BJ (cell line): ENCODE data around the gene UCK2. TPM values are rescaled to one million over a fixed set of nuclear protein-coding genes. Genes with fewer than 3 reads are reported as not detected.

Experiments
- CTCF ChIA-PET: fragments of 350-600 bp; formaldehyde crosslinking; extraction: SDS; loops from one replicate; lab custom pipeline; 2021; ENCODE audit warnings: antibody characterized with exemption, inconsistent platforms; lab: Yijun Ruan, JAX
- POLR2A ChIA-PET: fragments of 300-600 bp; sonication (Branson Sonifier 250); formaldehyde crosslinking; extraction: SDS; loops from one replicate; lab custom pipeline; 2021; ENCODE audit warnings: antibody characterized with exemption; lab: Charles Lee
- DNase-seq: peaks from one replicate; pipeline ENCODE4 v3.0.0-alpha.2; 2011; ENCODE audit warnings: low read depth
- H3K27me3 ChIP-seq: 2 replicates; pipeline ENCODE4 v1.6.0; 2011; ENCODE audit warnings: low read length; ENCODE audit not compliant: control insufficient read depth, insufficient read depth
- H3K36me3 ChIP-seq: 2 replicates; pipeline ENCODE4 v1.5.1; 2011; ENCODE audit warnings: low read length; ENCODE audit not compliant: control insufficient read depth, insufficient read depth
- H3K4me3 ChIP-seq: 2 replicates; pipeline ENCODE4 v1.5.1; 2011; ENCODE audit warnings: low read depth, mild to moderate bottlenecking, control low read depth, low read length
- polyA plus RNA-seq: library from polyadenylated mRNA; depleted of rRNA; stranded (reverse); fragments of >200 nt; gene quantifications from 2 replicates; pipeline ENCODE4 v1.2.3, GENCODE V29; 2011
- TF ChIP-seq, protein P1 (sequence below): IDR thresholded peaks from 2 replicates; pipeline ENCODE4 v1.5.1; 2011; ENCODE audit warnings: low read depth, mild to moderate bottlenecking, control low read depth, inconsistent platforms, low read length, moderate library complexity; ENCODE audit not compliant: insufficient read depth

Gene UCK2
- polyA plus RNA-seq, 1 experiment: 57.7 TPM

DNA sequence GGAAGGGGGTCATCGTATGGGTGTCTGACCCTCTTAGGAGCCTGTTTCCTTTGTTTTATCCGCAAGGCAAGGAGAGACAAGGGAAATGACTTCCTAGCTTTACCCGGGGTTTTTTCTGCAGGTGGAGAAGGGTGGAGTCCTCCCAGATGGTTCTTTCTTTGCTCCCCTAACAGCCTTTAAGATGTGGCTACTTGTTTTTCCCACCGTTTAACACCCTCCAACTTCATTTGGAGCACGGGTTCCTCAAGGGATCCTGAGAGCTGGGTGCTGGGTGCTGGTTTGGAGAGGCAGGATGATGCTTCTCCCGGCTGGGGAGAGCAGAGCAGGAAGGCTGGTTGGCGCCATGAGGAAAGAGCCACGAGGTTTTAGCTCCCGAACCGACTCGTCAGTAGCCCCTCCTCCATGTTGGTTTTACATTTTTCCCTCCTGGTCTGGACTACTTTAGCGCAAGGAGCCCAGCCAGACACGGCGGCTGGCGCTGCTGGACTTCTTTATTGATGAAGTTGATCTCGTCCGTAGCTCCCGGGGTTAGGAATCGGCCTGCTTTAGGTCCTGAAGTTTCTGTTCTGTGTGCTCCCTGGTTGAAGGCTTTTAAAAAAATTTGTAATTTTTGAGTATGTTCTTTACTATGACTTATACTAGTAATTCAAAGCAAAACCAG lies 1.4 kb downstream of the UCK2 start:
- peak overlapping the region; percentile 46 for H3K4me3 ChIP-seq
- no peaks in the 10 kb centered on the region for H3K36me3 ChIP-seq
- TF ChIP-seq, protein P1, sequence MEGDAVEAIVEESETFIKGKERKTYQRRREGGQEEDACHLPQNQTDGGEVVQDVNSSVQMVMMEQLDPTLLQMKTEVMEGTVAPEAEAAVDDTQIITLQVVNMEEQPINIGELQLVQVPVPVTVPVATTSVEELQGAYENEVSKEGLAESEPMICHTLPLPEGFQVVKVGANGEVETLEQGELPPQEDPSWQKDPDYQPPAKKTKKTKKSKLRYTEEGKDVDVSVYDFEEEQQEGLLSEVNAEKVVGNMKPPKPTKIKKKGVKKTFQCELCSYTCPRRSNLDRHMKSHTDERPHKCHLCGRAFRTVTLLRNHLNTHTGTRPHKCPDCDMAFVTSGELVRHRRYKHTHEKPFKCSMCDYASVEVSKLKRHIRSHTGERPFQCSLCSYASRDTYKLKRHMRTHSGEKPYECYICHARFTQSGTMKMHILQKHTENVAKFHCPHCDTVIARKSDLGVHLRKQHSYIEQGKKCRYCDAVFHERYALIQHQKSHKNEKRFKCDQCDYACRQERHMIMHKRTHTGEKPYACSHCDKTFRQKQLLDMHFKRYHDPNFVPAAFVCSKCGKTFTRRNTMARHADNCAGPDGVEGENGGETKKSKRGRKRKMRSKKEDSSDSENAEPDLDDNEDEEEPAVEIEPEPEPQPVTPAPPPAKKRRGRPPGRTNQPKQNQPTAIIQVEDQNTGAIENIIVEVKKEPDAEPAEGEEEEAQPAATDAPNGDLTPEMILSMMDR: no peak
- peak; percentile 37 for DNase-seq
- CTCF ChIA-PET: interaction anchor here (0.9 to 2.2 kb wide), 9 partner anchors 16 to 86 kb away, joined by 3 to 17 read pairs (median 4); partner anchors contain the start of gene TMCO1
- POLR2A ChIA-PET: no interaction called here
- H3K27me3 ChIP-seq: no peaks in the 10 kb centered on the region

DNA sequence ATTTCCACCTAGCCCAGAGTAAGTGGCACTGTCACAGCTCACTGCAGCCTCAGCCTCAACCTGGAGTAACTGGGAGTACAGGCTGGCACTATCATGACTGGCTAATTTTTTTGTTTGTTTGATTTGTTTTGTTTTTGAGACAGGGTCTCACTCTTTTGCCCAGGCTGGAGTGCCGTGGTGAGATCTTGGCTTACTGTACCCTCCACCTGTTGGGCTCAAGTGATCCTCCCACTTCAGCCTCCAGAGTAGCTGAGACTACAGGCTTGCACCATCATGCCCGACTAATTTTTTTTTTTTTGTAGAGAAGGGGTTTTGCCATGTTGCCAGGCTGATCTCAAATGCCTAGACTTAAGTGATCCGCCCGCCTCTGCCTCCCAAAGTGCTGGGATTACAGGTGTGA lies 2.5 kb downstream of the UCK2 start:
- Histone ChIP-seq H3K27me3 (no peaks in the 10 kb centered on the region), H3K36me3 (no peaks in the 10 kb centered on the region), H3K4me3 (no peak overlapping the region)
- DNase-seq: no peak
- TF ChIP-seq, protein P1: no peak
- ChIA-PET POLR2A (interaction anchor here (0.6 kb wide), 1 partner anchor 1227 kb away, joined by 6 read pairs; no protein-coding TSS in a partner anchor), CTCF (interaction anchor here (1.1 to 2.2 kb wide), 4 partner anchors 61 to 84 kb away, joined by 3 to 17 read pairs (median 4); partner anchors contain the start of gene TMCO1)

DNA sequence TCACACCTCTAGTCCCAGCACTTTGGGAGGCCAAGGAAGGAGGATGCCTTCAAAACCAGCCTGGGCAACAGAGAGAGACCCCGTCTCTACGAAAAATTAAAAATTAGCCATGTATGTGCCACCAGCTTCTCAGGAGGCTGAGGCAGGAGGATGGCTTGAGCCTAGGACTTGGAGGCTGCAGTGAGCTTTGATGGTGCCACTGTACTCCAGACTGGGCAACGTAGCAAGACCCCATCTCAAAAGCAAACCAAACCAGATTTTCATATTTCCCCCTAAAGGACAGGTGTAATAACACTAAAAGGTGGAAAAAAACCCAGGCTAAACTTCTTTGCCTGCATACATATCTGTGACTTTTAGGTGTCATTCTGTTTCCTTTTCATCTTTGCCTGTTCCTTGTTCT lies 3.7 kb downstream of the UCK2 start:
- Histone ChIP-seq H3K4me3 (no peak overlapping the region), H3K36me3 (no peaks in the 10 kb centered on the region), H3K27me3 (no peaks in the 10 kb centered on the region)
- ChIA-PET CTCF (interaction anchor here (0.8 to 2.2 kb wide), 2 partner anchors 14 to 83 kb away, joined by 3 to 17 read pairs; no protein-coding TSS in a partner anchor), POLR2A (no interaction called here)
- no peak for DNase-seq
- TF ChIP-seq, protein P1: no peak

DNA sequence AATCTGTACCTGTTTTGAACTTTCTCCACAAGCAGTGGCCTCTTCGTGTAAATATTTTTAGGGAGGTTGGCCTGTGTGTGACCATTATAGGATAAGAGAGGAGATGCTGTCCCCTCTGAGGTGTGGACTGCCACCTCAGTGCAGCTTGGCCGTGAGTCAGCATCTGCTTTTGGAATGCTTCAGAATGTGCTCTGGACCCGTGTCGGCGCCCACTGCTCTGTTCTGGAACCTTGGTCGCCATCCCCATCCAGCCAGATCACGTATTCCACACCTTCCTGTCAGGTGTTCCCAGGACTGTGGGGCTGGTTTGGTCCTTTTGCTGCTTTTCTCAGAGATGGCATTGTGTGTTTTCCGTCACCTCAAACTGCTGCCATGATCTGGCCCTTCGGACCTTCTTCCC lies 5.5 kb downstream of the UCK2 start:
- no peaks in the 10 kb centered on the region for H3K36me3 ChIP-seq
- no peaks in the 10 kb centered on the region for H3K27me3 ChIP-seq
- H3K4me3 ChIP-seq: no peak overlapping the region
- POLR2A ChIA-PET: no interaction called here
- DNase-seq: no peak
- CTCF ChIA-PET: no interaction called here
- TF ChIP-seq, protein P1: no peak

DNA sequence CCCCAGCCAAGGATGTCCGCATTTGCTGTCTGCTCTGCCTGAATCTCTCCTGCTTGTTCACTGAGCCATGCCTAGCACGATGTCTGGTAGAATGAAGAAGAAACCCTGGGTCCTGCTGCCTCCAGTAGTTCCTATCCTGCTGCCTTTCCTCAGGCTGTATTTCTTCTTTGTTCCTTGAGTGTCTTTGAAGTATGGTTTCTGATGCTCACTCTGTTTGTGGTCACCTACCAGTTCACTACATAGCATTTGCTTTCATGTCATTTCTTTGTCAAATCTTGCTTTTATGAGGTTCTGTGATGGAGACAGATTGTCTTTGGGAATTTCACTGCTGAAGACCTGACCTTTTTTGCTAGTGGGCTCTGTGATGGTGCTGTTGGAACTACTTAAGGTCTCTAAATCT lies 5.9 kb downstream of the UCK2 start:
- CTCF ChIA-PET: no interaction called here
- TF ChIP-seq, protein P1: no peak
- no peak overlapping the region for H3K4me3 ChIP-seq
- no peaks in the 10 kb centered on the region for H3K36me3 ChIP-seq
- no peaks in the 10 kb centered on the region for H3K27me3 ChIP-seq
- POLR2A ChIA-PET: no interaction called here
- no peak for DNase-seq
